ENCODE results near the gene RRAS2. TPM values are rescaled to one million over a fixed set of nuclear protein-coding genes. Genes with fewer than 3 reads are reported as not detected.

Gene RRAS2
- total RNA-seq, 1 experiment from 2014 or later, result 158 TPM

- Histone ChIP-seq H3K27ac (ENCODE audit: insufficient read length, low read depth, low read length) (no peak overlapping the region), H3K79me1 (ENCODE audit: insufficient read depth, low read depth, low read length, poor library complexity, severe bottlenecking) (peaks cover 15% of the 10 kb centered on the region), H2BK12ac (ENCODE audit: insufficient read length, low read depth, low read length) (no peak overlapping the region), H3K23ac (ENCODE audit: insufficient read length, low read depth, low read length) (no peak overlapping the region), H3K4me2 (ENCODE audit: insufficient read depth, insufficient read length, low read length) (no peak overlapping the region), H2BK15ac (ENCODE audit: low read depth, low read length) (no peak overlapping the region), H3T11ph (ENCODE audit: low read length) (no peak overlapping the region), H3K18ac (ENCODE audit: insufficient read length, low read depth, low read length) (no peak overlapping the region), H4K5ac (ENCODE audit: insufficient read length, low read depth, low read length) (no peak overlapping the region), H2BK5ac (ENCODE audit: insufficient read length, low read length) (no peak overlapping the region), H3K9ac (ENCODE audit: extremely low read depth, insufficient read length, low read length) (no peak overlapping the region), H3K4me1 (ENCODE audit: insufficient read depth, low read length) (peaks cover 23% of the 10 kb centered on the region; the same call in 1 of the 2 replicates), H4K20me1 (ENCODE audit: control insufficient read depth, insufficient read depth, insufficient read length) (no peaks in the 10 kb centered on the region), H4K91ac (ENCODE audit: insufficient read length, low read depth, low read length) (no peak overlapping the region), H3K4ac (ENCODE audit: low read depth, low read length) (no peak overlapping the region), H3K27me3 (ENCODE audit: insufficient read depth, low read length) (no peaks in the 10 kb centered on the region), H2AFZ (ENCODE audit: low read length) (no peak overlapping the region), H4K8ac (replicated peaks; ENCODE audit: insufficient read length, low read depth, low read length) (no peak overlapping the region), H3K56ac (ENCODE audit: insufficient read length, low read depth, low read length) (no peak overlapping the region), H3K79me2 (ENCODE audit: insufficient read depth, low read length) (peaks cover 64% of the 10 kb centered on the region; the same call in 1 of the 2 replicates), H2BK20ac (ENCODE audit: low read depth, low read length, poor library complexity, severe bottlenecking) (no peak overlapping the region), H3K14ac (ENCODE audit: insufficient read depth, low read length) (no peak overlapping the region), H2AK5ac (ENCODE audit: insufficient read length, low read length) (no peak overlapping the region), H3K23me2 (ENCODE audit: insufficient read length, low read depth, low read length, poor library complexity, severe bottlenecking) (no peaks in the 10 kb centered on the region), H3K9me3 (ENCODE audit: control insufficient read depth, low read depth, low read length) (no peaks in the 10 kb centered on the region), H2BK120ac (ENCODE audit: low read depth, low read length, poor library complexity, severe bottlenecking) (no peak overlapping the region)
- no peak for TF ChIP-seq CTCF (conservative IDR thresholded peaks at IDR 0.05)
- H3K27me3 Mint-ChIP-seq (ENCODE audit: low read depth), result no peaks in the 10 kb centered on the region
- WGBS (ENCODE audit: extremely low coverage, insufficient read length, low lambda C conversion rate), result no CpG with 5 or more reads among the region's 7 CpGs
- peak overlapping the region in 2 of 3 experiments; percentile 10 to 79; a peak in 3 of 7 replicates for H3K27ac Mint-ChIP-seq
- H3K36me3 Mint-ChIP-seq (ENCODE audit: insufficient read depth in 1 of 3, low read depth in 3 of 3), result no peaks in the 10 kb centered on the region
- peaks cover 36 to 51% of the 10 kb centered on the region in 2 experiments for H3K4me1 Mint-ChIP-seq
- H3K9me3 Mint-ChIP-seq, result no peaks in the 10 kb centered on the region
- H3K4me3 Mint-ChIP-seq, result no peak overlapping the region
- no peak for DNase-seq
Observed at GRCh38 chr11:14305649-14306048, 53.3 kb downstream of the RRAS2 start.

Data from H9 (cell line).